ENCODE results near the gene ABHD12. TPM values are rescaled to one million over a fixed set of nuclear protein-coding genes. Genes with fewer than 3 reads are reported as not detected.

Gene ABHD12
- total and polyA plus RNA-seq, 10 of the 15 experiments (the other 5 are each of a cell fraction or from before 2014, with no cell fraction given), result 1.5 to 61.8 (median 26.7) TPM

GRCh38 chr20:25380945-25381614 is 9.6 kb downstream of the ABHD12 start:
- Histone ChIP-seq H3K27ac (ENCODE audit: control insufficient read depth, insufficient read depth) (no peak overlapping the region), H4K20me1 (ENCODE audit: control insufficient read depth, insufficient read depth) (no peaks in the 10 kb centered on the region), H3K27me3 (replicated peaks in 1 of 2; ENCODE audit: control insufficient read depth in 2 of 2, insufficient read depth in 2 of 2, low read length in 1 of 2) (no peaks in the 10 kb centered on the region), H3K36me3 (ENCODE audit: control insufficient read depth in 2 of 2, insufficient read depth in 2 of 2, low read length in 1 of 2) (peaks cover 2 to 3% of the 10 kb centered on the region in 2 experiments; a peak in 3 of 4 replicates), H3K4me1 (ENCODE audit: control insufficient read depth, insufficient read depth, low read length) (peaks cover 4% of the 10 kb centered on the region), H3K9me3 (replicated peaks; ENCODE audit: control insufficient read depth, insufficient read depth, low read length) (no peaks in the 10 kb centered on the region; the same call in 2 of the 3 replicates), H2AFZ (ENCODE audit: control insufficient read depth, low read depth, low read length) (no peak overlapping the region), H3K4me3 (no peak overlapping the region), H3K9ac (ENCODE audit: control insufficient read depth, insufficient read depth, low read length) (no peak overlapping the region), H3K4me2 (ENCODE audit: control insufficient read depth, insufficient read depth) (no peak overlapping the region), H3K79me2 (ENCODE audit: control insufficient read depth, insufficient read depth, low read length) (peaks cover 58% of the 10 kb centered on the region)
- DNase-seq (ENCODE audit: low read depth, low spot score) (no peak), ATAC-seq (no peak), FAIRE-seq (no peak)
- ChIA-PET SMC1A (ENCODE audit: uncharacterized antibody, unreplicated experiment) (no interaction called here), RAD21 (ENCODE audit: unreplicated experiment) (interaction anchor here (1.6 kb wide), 1 partner anchor 18 kb away, joined by 3 read pairs; no protein-coding TSS in a partner anchor), POLR2A (interaction anchor here (0.9 kb wide), 1 partner anchor 28 kb away, joined by 3 read pairs; no protein-coding TSS in a partner anchor), CTCF (no interaction called here)
- 93% methylated on average over 7 of the region's 7 CpGs for WGBS (ENCODE audit: insufficient coverage, insufficient replicate concordance, low lambda C conversion rate, missing lambda C conversion rate)
- no TSS peak for BruUV-seq (replicated peaks)
- in situ Hi-C loops (cut with MboI) (no loop called here), intact Hi-C loops (cut with micrococcal nuclease; ENCODE audit: unreplicated experiment) (no loop called here)
- TF ChIP-seq GABPA (IDR thresholded peaks at IDR 0.05; ENCODE audit: low read depth) (no peak), EED (IDR thresholded peaks at IDR 0.05; ENCODE audit: low read depth) (no peak), SMC3 (IDR thresholded peaks at IDR 0.05; ENCODE audit: borderline replicate concordance, low read length) (no peak), TCF12 (IDR thresholded peaks at IDR 0.05; ENCODE audit: low read depth, low read length) (no peak), IKZF2 (IDR thresholded peaks at IDR 0.05) (no peak), SMAD5 (IDR thresholded peaks at IDR 0.05; ENCODE audit: low read depth) (no peak)
- TF ChIP-seq, protein P1, sequence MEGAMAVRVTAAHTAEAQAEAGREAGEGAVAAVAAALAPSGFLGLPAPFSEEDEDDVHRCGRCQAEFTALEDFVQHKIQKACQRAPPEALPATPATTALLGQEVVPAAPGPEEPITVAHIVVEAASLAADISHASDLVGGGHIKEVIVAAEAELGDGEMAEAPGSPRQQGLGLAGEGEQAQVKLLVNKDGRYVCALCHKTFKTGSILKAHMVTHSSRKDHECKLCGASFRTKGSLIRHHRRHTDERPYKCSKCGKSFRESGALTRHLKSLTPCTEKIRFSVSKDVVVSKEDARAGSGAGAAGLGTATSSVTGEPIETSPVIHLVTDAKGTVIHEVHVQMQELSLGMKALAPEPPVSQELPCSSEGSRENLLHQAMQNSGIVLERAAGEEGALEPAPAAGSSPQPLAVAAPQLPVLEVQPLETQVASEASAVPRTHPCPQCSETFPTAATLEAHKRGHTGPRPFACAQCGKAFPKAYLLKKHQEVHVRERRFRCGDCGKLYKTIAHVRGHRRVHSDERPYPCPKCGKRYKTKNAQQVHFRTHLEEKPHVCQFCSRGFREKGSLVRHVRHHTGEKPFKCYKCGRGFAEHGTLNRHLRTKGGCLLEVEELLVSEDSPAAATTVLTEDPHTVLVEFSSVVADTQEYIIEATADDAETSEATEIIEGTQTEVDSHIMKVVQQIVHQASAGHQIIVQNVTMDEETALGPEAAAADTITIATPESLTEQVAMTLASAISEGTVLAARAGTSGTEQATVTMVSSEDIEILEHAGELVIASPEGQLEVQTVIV (IDR thresholded peaks at IDR 0.05; ENCODE audit: borderline replicate concordance, partially characterized antibody), result no peak
